Panc1 (cell line): ENCODE measurements around the gene CCDC171. TPM values are rescaled to one million over a fixed set of nuclear protein-coding genes. Genes with fewer than 3 reads are reported as not detected.

ENCODE experiments used
- ATAC-seq: fragments of 200-7000 bp; cut with Tn5 transposase; 2 replicates; pipeline ENCODE4 v1.9.1; 2020; ENCODE audit warnings: mild to moderate bottlenecking, moderate library complexity
- BruUV-seq: library from RNA; stranded (reverse); fragments of 400-500 nt; replicated peaks from 2 replicates; lab custom pipeline; 2021; lab: Mats Ljungman, UMichigan
- CTCF ChIA-PET: fragments of 300-600 bp; sonication (Branson Sonifier 250); formaldehyde crosslinking; loops from one replicate; lab custom pipeline; 2022; ENCODE audit warnings: antibody characterized with exemption; lab: Charles Lee
- POLR2A ChIA-PET: fragments of 300-600 bp; sonication (Branson Sonifier 250); formaldehyde crosslinking; loops from one replicate; lab custom pipeline; 2022; ENCODE audit warnings: antibody characterized with exemption; lab: Charles Lee
- DNase-seq: peaks from one replicate; pipeline ENCODE4 v3.0.0-alpha.2; 2010; ENCODE audit warnings: low read depth, low spot score
- H3K27ac ChIP-seq: 2 replicates; pipeline ENCODE4 v1.5.1; 2011; ENCODE audit warnings: mild to moderate bottlenecking, low read length, inconsistent platforms
- H3K27me3 ChIP-seq: fragments of 200-500 bp; sonication (Bioruptor generic); 2 replicates; pipeline ENCODE4 v1.6.0; 2014; ENCODE audit warnings: low read length, inconsistent platforms; ENCODE audit not compliant: control insufficient read depth, insufficient read depth
- H3K36me3 ChIP-seq: fragments of 200-500 bp; sonication (Bioruptor generic); 2 replicates; pipeline ENCODE4 v1.5.1; 2014; ENCODE audit warnings: inconsistent platforms, mild to moderate bottlenecking, low read length, moderate library complexity; ENCODE audit not compliant: control insufficient read depth, insufficient read depth
- H3K4me1 ChIP-seq: 2 replicates; pipeline ENCODE4 v1.5.1; 2011; ENCODE audit warnings: inconsistent platforms, mild to moderate bottlenecking, low read length, moderate library complexity; ENCODE audit not compliant: control insufficient read depth, insufficient read depth
- H3K4me3 ChIP-seq, 2 experiments: 2 replicates each; pipeline ENCODE4 v1.5.1; 2011 to 2012; ENCODE audit warnings: low read depth in 2 of 2, low read length in 2 of 2, mild to moderate bottlenecking in 2 of 2, inconsistent platforms in 1 of 2, moderate library complexity in 1 of 2
- H3K9me3 ChIP-seq: fragments of 200-500 bp; sonication (Bioruptor generic); 2 replicates; pipeline ENCODE4 v1.5.1; 2014; ENCODE audit warnings: low read depth, mild to moderate bottlenecking, inconsistent platforms, low read length, moderate library complexity; ENCODE audit not compliant: control insufficient read depth, insufficient read depth
- POLR2AphosphoS5 ChIP-seq: IDR thresholded peaks from 2 replicates; pipeline ENCODE4 v1.6.1; 2012; ENCODE audit warnings: mild to moderate bottlenecking, low read depth, low read length, moderate library complexity
- SIN3A ChIP-seq: IDR thresholded peaks from 2 replicates; pipeline ENCODE4 v1.6.1; 2012; ENCODE audit warnings: low read depth, mild to moderate bottlenecking, low read length, moderate library complexity, borderline replicate concordance; ENCODE audit not compliant: insufficient read depth
- TCF7L2 ChIP-seq: IDR thresholded peaks from 2 replicates; pipeline ENCODE4 v1.6.1; 2011; ENCODE audit warnings: mild to moderate bottlenecking, low read depth, low read length, inconsistent platforms
- in situ Hi-C: cut with HindIII; loops from 2 replicates; pipeline ENCODE4 v1.10.0; 2016; ENCODE audit warnings: low sequenced_read_pairs, low pct_unique_long_range_greater_than_20kb
- intact Hi-C: fragments of 100-400 bp; cut with micrococcal nuclease; formaldehyde crosslinking; loops from one replicate; pipeline ENCODE4 v1.10.0; 2022; ENCODE audit not compliant: unreplicated experiment
- total RNA-seq: library from RNA; stranded (reverse); gene quantifications from one replicate; pipeline ENCODE4 v1.2.1, GENCODE V29; 2021; ENCODE audit not compliant: unreplicated experiment
- TF ChIP-seq, protein P1 (sequence below), 2 experiments: IDR thresholded peaks; 2 replicates each; pipeline ENCODE4 v1.6.1; 2011 to 2012; ENCODE audit warnings: low read depth in 2 of 2, control low read depth in 1 of 2, low read length in 1 of 2, mild to moderate bottlenecking in 1 of 2, moderate library complexity in 1 of 2; ENCODE audit not compliant: insufficient read depth in 1 of 2
- TF ChIP-seq, protein P2 (sequence below): fragments of 450-650 bp; IDR thresholded peaks from 2 replicates; pipeline ENCODE4 v1.5.1; 2017; ENCODE audit warnings: mild to moderate bottlenecking

CCDC171 gene
- total RNA-seq, 1 experiment from 2014 or later: 1.5 TPM

DNA sequence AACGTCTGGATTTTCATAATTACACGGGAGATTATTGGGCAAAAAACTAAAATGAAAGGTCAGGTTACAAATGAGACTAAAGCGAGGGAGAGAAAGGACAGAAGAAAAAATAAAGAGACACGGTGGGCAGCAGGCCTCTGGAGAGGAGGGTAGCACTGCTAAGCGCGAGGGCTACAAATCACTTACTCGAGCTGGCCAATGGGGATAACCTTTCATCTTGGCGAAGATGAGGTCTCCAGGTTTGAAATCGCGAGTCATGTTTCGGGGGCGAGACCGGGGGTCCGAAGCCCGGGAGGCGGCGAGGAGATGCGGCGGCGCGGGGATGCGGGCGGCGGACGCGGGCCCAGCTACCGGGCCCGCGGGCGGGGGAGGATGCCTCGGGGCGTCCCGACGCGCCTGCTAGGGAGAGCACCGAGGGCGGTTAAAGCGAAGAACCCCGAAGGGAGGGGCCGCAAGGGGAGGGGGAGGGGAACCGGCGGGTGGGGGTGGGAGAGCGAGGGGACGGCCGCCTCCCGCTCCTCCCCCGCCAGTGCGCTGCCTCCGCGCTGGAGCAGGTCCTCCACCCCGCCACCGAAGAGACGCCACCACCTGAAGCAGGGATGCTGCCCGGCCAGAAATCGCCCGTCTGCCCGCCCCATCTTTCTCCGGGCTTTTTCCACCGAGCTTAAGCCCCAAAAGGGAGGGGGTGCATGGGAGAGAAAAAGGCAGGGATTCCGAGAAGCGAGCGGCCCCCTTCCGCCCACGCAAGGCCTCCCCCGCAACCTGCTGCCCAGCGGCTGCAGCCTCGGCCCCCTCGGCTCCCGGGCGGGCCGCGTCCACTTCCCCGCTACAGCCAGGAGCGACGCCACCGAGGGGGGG lies 42.7 kb upstream of the CCDC171 start:
- Histone ChIP-seq H3K27me3 (no peaks in the 10 kb centered on the region), H3K27ac (peak overlapping the region; percentile 65; the same call in 1 of the 2 replicates), H3K4me3 (peak overlapping the region; percentile 57 to 58), H3K4me1 (no peaks in the 10 kb centered on the region), H3K9me3 (no peaks in the 10 kb centered on the region), H3K36me3 (peaks cover 7% of the 10 kb centered on the region)
- peak; percentile 81 for ATAC-seq
- DNase-seq: no peak
- no TSS peak for BruUV-seq
- in situ Hi-C loops (no loop called here), intact Hi-C loops (no loop called here)
- TF ChIP-seq SIN3A (no peak), POLR2AphosphoS5 (no peak), TCF7L2 (no peak)
- TF ChIP-seq, protein P1, sequence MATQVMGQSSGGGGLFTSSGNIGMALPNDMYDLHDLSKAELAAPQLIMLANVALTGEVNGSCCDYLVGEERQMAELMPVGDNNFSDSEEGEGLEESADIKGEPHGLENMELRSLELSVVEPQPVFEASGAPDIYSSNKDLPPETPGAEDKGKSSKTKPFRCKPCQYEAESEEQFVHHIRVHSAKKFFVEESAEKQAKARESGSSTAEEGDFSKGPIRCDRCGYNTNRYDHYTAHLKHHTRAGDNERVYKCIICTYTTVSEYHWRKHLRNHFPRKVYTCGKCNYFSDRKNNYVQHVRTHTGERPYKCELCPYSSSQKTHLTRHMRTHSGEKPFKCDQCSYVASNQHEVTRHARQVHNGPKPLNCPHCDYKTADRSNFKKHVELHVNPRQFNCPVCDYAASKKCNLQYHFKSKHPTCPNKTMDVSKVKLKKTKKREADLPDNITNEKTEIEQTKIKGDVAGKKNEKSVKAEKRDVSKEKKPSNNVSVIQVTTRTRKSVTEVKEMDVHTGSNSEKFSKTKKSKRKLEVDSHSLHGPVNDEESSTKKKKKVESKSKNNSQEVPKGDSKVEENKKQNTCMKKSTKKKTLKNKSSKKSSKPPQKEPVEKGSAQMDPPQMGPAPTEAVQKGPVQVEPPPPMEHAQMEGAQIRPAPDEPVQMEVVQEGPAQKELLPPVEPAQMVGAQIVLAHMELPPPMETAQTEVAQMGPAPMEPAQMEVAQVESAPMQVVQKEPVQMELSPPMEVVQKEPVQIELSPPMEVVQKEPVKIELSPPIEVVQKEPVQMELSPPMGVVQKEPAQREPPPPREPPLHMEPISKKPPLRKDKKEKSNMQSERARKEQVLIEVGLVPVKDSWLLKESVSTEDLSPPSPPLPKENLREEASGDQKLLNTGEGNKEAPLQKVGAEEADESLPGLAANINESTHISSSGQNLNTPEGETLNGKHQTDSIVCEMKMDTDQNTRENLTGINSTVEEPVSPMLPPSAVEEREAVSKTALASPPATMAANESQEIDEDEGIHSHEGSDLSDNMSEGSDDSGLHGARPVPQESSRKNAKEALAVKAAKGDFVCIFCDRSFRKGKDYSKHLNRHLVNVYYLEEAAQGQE (IDR thresholded peaks at IDR 0.05; ENCODE audit: insufficient read depth in 1 of 2, low read depth in 2 of 2, low read length in 1 of 2): no peak
- TF ChIP-seq, protein P2, sequence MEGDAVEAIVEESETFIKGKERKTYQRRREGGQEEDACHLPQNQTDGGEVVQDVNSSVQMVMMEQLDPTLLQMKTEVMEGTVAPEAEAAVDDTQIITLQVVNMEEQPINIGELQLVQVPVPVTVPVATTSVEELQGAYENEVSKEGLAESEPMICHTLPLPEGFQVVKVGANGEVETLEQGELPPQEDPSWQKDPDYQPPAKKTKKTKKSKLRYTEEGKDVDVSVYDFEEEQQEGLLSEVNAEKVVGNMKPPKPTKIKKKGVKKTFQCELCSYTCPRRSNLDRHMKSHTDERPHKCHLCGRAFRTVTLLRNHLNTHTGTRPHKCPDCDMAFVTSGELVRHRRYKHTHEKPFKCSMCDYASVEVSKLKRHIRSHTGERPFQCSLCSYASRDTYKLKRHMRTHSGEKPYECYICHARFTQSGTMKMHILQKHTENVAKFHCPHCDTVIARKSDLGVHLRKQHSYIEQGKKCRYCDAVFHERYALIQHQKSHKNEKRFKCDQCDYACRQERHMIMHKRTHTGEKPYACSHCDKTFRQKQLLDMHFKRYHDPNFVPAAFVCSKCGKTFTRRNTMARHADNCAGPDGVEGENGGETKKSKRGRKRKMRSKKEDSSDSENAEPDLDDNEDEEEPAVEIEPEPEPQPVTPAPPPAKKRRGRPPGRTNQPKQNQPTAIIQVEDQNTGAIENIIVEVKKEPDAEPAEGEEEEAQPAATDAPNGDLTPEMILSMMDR: no peak
- ChIA-PET POLR2A (no interaction called here), CTCF (no interaction called here)

DNA sequence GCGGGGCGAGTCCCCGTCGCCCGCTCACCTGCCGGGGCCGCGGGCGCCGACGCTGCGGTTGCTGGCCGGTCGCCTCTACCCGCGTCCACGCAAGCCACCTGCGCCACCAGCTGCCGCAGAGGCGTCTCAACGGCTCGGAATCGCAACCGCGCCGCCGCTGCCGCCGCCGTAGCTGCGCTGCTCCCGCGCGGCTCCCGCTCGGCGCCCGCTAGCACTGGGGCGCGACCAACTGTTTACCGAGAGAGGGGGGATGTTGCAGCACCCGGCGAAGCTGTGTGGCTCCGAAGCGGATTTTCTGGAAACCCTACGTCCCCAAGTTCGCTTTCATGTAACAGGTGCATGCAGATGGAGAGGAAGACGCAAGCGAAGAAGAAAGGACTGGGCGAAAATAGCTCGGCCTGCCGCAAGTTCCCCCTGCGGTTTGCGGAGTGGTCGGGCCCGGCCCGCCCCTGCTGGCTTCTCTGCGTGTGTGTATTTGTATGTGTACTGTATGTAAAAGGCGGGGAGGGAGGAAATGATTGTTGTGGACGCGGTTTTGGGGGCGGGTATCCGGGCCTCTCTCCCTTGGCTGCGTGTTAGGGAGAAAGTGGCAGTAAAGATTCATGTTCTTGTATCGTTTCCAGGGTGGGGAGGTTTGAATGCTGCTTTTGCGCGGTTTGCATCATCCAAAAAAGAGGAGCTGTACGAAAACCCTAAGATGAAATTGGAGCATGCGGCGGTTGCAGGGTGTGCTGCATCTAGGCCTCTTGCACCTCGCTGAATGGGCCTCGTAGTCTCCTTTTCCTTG lies 41.9 kb upstream of the CCDC171 start, which contains the start of gene PSIP1:
PSIP1 (minus strand) TSS at position 182 of the 787 bp plus-strand sequence. CDS start 782 bp downstream, outside the sequence.
- DNase-seq (peak; percentile 15), ATAC-seq (peak; percentile 91)
- peak within 1 kb of the TSS; percentile 65 for H3K27ac ChIP-seq
- in situ Hi-C loops (no loop called here), intact Hi-C loops (no loop called here)
- H3K4me3 ChIP-seq: peak within 1 kb of the TSS; percentile 57 to 58
- H3K27me3 ChIP-seq: no peaks in the 10 kb centered on the region
- POLR2A ChIA-PET: no interaction called here
- BruUV-seq: no TSS peak
- H3K9me3 ChIP-seq: no peaks in the 10 kb centered on the region
- TF ChIP-seq SIN3A: no peak
- TF ChIP-seq, protein P1 (IDR thresholded peaks at IDR 0.05; ENCODE audit: insufficient read depth in 1 of 2, low read depth in 2 of 2, low read length in 1 of 2): no peak
- no peak for TF ChIP-seq TCF7L2
- no peak; the same call in 1 of the 2 replicates for TF ChIP-seq POLR2AphosphoS5
- TF ChIP-seq, protein P2: no peak
- CTCF ChIA-PET: no interaction called here
- H3K4me1 ChIP-seq: no peaks in the 10 kb centered on the region
- H3K36me3 ChIP-seq: peaks cover 7% of the 10 kb centered on the region
